HTERT RPE-1 (cell line): ENCODE measurements around the gene SYNM.

ENCODE experiments used
- in situ Hi-C: fragments of 300-500 bp; cut with MboI; formaldehyde crosslinking; loops from 4 replicates; pipeline ENCODE4 v1.14.3; 2020; ENCODE audit warnings: low sequenced_read_pairs

The SYNM gene

GRCh38 chr15:99165020-99165790, 60.3 kb downstream of the SYNM start:
- in situ Hi-C loops = no loop called here

GRCh38 chr15:99165956-99166689, 61.2 kb downstream of the SYNM start:
- in situ Hi-C loops = no loop called here

- in situ Hi-C loops = no loop called here
Measured at GRCh38 chr15:99167201-99167600, 62.3 kb downstream of the SYNM start.

- in situ Hi-C loops = no loop called here
Measured at GRCh38 chr15:99167640-99168039, 62.8 kb downstream of the SYNM start.

- in situ Hi-C loops = no loop called here
Measured at GRCh38 chr15:99168601-99169580, 64.0 kb downstream of the SYNM start.

GRCh38 chr15:99169769-99170311, 65.0 kb downstream of the SYNM start:
- in situ Hi-C loops = no loop called here

GRCh38 chr15:99170476-99171065, 65.7 kb downstream of the SYNM start:
- in situ Hi-C loops = no loop called here

GRCh38 chr15:99172171-99172570, 67.3 kb downstream of the SYNM start:
- in situ Hi-C loops = no loop called here

GRCh38 chr15:99172989-99173388, 68.1 kb downstream of the SYNM start:
- in situ Hi-C loops = no loop called here

- in situ Hi-C loops = no loop called here
Measured at GRCh38 chr15:99174567-99175395, 69.9 kb downstream of the SYNM start.

- in situ Hi-C loops = no loop called here
Measured at GRCh38 chr15:99176757-99177156, 71.9 kb downstream of the SYNM start.

GRCh38 chr15:99177679-99178078, 72.8 kb downstream of the SYNM start:
- in situ Hi-C loops = no loop called here

- in situ Hi-C loops = no loop called here
Measured at GRCh38 chr15:99180086-99180963, 75.4 kb downstream of the SYNM start.

- in situ Hi-C loops = no loop called here
Measured at GRCh38 chr15:99180964-99181306, 76.1 kb downstream of the SYNM start.

GRCh38 chr15:99181545-99181971, 76.7 kb downstream of the SYNM start:
- in situ Hi-C loops = no loop called here

GRCh38 chr15:99182791-99183190, 77.9 kb downstream of the SYNM start:
- in situ Hi-C loops = no loop called here
